Liver (tissue), 9 donors: ENCODE measurements around the gene UBAP2. TPM values are rescaled to one million over a fixed set of nuclear protein-coding genes. Genes with fewer than 3 reads are reported as not detected.

ENCODE experiments used
- DNase-seq: peaks from one replicate; pipeline ENCODE4 v3.0.0-alpha.2; 2017; ENCODE audit warnings: low spot score
- H3K27ac ChIP-seq, 2 donors: one replicate each; pipeline ENCODE4 v1.7.0; 2013; ENCODE audit warnings: inconsistent platforms in 2 of 2, low read length in 2 of 2, control low read depth in 1 of 2, low read depth in 1 of 2, mild to moderate bottlenecking in 1 of 2
- H3K27me3 ChIP-seq, 4 donors: one replicate each; pipeline versions ENCODE4 v1.6.1 to v1.7.0; 2013; ENCODE audit warnings: low read length in 3 of 4, inconsistent platforms in 1 of 4, mild to moderate bottlenecking in 1 of 4, moderate library complexity in 1 of 4; ENCODE audit not compliant: control insufficient read depth in 4 of 4, insufficient read depth in 4 of 4
- H3K36me3 ChIP-seq, 4 donors: one replicate each; pipeline versions ENCODE4 v1.6.1 to v1.7.0; 2013; ENCODE audit warnings: low read length in 3 of 4, mild to moderate bottlenecking in 3 of 4, low read depth in 1 of 4, moderate library complexity in 1 of 4; ENCODE audit not compliant: control insufficient read depth in 4 of 4, insufficient read depth in 3 of 4
- H3K4me1 ChIP-seq, 4 donors: one replicate each; pipeline versions ENCODE4 v1.6.1 to v1.7.0; 2013; ENCODE audit warnings: low read length in 3 of 4, mild to moderate bottlenecking in 3 of 4, moderate library complexity in 1 of 4; ENCODE audit not compliant: control insufficient read depth in 4 of 4, insufficient read depth in 4 of 4
- H3K4me3 ChIP-seq, 3 donors: one replicate each; pipeline versions ENCODE4 v1.6.1 to v1.7.0; 2013; ENCODE audit warnings: low read length in 3 of 3, control low read depth in 1 of 3, low read depth in 1 of 3, mild to moderate bottlenecking in 1 of 3
- H3K9ac ChIP-seq, 2 donors: one replicate each; pipeline ENCODE4 v1.7.0; 2013; ENCODE audit warnings: low read length in 2 of 2, mild to moderate bottlenecking in 2 of 2, moderate library complexity in 2 of 2, control low read depth in 1 of 2, low read depth in 1 of 2
- H3K9me3 ChIP-seq, 4 donors: one replicate each; pipeline versions ENCODE4 v1.6.1 to v1.7.0; 2013; ENCODE audit warnings: low read length in 3 of 4; ENCODE audit not compliant: control insufficient read depth in 4 of 4
- ATF3 ChIP-seq: IDR thresholded peaks from 2 replicates; pipeline ENCODE4 v1.6.1; 2016; ENCODE audit warnings: antibody characterized with exemption
- CTCF ChIP-seq: fragments of 150-350 bp; IDR thresholded peaks from 2 replicates; pipeline ENCODE4 v1.5.1; 2017; ENCODE audit warnings: improper control_type of control experiment, low read depth, low read length; ENCODE audit not compliant: missing input control
- EGR1 ChIP-seq, 2 donors: IDR thresholded peaks; 2 replicates each; pipeline ENCODE4 v1.6.1; 2016 to 2018; ENCODE audit warnings: antibody characterized with exemption in 2 of 2, low read depth in 2 of 2
- FOXA1 ChIP-seq: IDR thresholded peaks from 2 replicates; pipeline ENCODE4 v1.6.1; 2016; ENCODE audit warnings: antibody characterized with exemption
- FOXA2 ChIP-seq: IDR thresholded peaks from 2 replicates; pipeline ENCODE4 v1.6.1; 2016; ENCODE audit warnings: antibody characterized with exemption
- GABPA ChIP-seq, 2 donors: IDR thresholded peaks in 1 of 2; conservative IDR thresholded peaks in 1 of 2; 2 replicates each; pipeline ENCODE4 v1.6.1; 2016; ENCODE audit warnings: antibody characterized with exemption in 2 of 2, mild to moderate bottlenecking in 1 of 2, moderate library complexity in 1 of 2
- HNF4A ChIP-seq, 2 donors: conservative IDR thresholded peaks; 2 replicates each; pipeline ENCODE4 v1.6.1; 2016; ENCODE audit warnings: antibody characterized with exemption in 2 of 2, mild to moderate bottlenecking in 2 of 2
- HNF4G ChIP-seq: IDR thresholded peaks from 2 replicates; pipeline ENCODE4 v1.6.1; 2016; ENCODE audit warnings: antibody characterized with exemption
- JUND ChIP-seq, 2 donors: IDR thresholded peaks; 2 replicates each; pipeline ENCODE4 v1.6.1; 2016; ENCODE audit warnings: antibody characterized with exemption in 2 of 2
- MAX ChIP-seq: IDR thresholded peaks from 2 replicates; pipeline ENCODE4 v1.6.1; 2016; ENCODE audit warnings: antibody characterized with exemption
- NR2F2 ChIP-seq: IDR thresholded peaks from 2 replicates; pipeline ENCODE4 v1.6.1; 2016; ENCODE audit warnings: antibody characterized with exemption
- RAD21 ChIP-seq, 2 donors: IDR thresholded peaks; 2 replicates each; pipeline ENCODE4 v1.6.1; 2016; ENCODE audit warnings: antibody characterized with exemption in 2 of 2, mild to moderate bottlenecking in 2 of 2
- REST ChIP-seq: IDR thresholded peaks from 2 replicates; pipeline ENCODE4 v1.6.1; 2016; ENCODE audit warnings: antibody characterized with exemption, mild to moderate bottlenecking
- RXRA ChIP-seq, 2 donors: IDR thresholded peaks; 2 replicates each; pipeline ENCODE4 v1.6.1; 2017 to 2018; ENCODE audit warnings: antibody characterized with exemption in 2 of 2, mild to moderate bottlenecking in 1 of 2
- SP1 ChIP-seq: IDR thresholded peaks from 2 replicates; pipeline ENCODE4 v1.6.1; 2018; ENCODE audit warnings: antibody characterized with exemption, mild to moderate bottlenecking
- TAF1 ChIP-seq: conservative IDR thresholded peaks from 2 replicates; pipeline ENCODE4 v1.6.1; 2016; ENCODE audit warnings: antibody characterized with exemption, mild to moderate bottlenecking
- YY1 ChIP-seq: IDR thresholded peaks from 2 replicates; pipeline ENCODE4 v1.6.1; 2016; ENCODE audit warnings: antibody characterized with exemption, mild to moderate bottlenecking
- ZBTB33 ChIP-seq: IDR thresholded peaks from 2 replicates; pipeline ENCODE4 v1.6.1; 2016; ENCODE audit warnings: antibody characterized with exemption
- WGBS: extraction: QIAGEN DNeasy Blood & Tissue Kit; methylation state at CpG from one replicate; pipeline ENCODE4 v1.1.7; 2013; 5-methylcytosine and 5-hydroxymethylcytosine counted together
- polyA plus RNA-seq, 2 donors: library from polyadenylated mRNA; stranded (reverse) in 1 of 2; unstranded in 1 of 2; fragments of 200-250 nt in 1 of 2; fragments of >200 nt in 1 of 2; fragmentation: Nextera tagmentation in 1 of 2; extraction: Ambion mirVana in 1 of 2; gene quantifications; one replicate each; pipeline versions ENCODE4 v1.2.1 to v1.2.3, GENCODE V29; 2013 to 2015
- total RNA-seq, 2 donors: library from RNA; depleted of rRNA; stranded (reverse); fragments of >200 nt; gene quantifications; one replicate each; pipeline ENCODE4 v1.2.3, GENCODE V29; 2014
- donor health status: healthy.
- donor health status: healthy.
- donor health status: healthy.
- donor health status: healthy.
- donor health status: healthy.

The UBAP2 gene
- total RNA-seq, result 10 to 100 TPM; 11.1 to 12.6 TPM
- 1 to 10 TPM; 5.4 TPM for polyA plus RNA-seq

- under 1% methylated on average over 70 of the region's 70 CpGs for WGBS
- Histone ChIP-seq H3K36me3 (no peaks in the 10 kb centered on the region), H3K4me1 (peaks cover 0 to 22% (median 19%) of the 10 kb centered on the region in 4 donors), H3K27ac (peak within 1 kb of the TSS; percentile 95 to 98), H3K27me3 (no peaks in the 10 kb centered on the region), H3K9me3 (no peaks in the 10 kb centered on the region), H3K9ac (peak within 1 kb of the TSS; percentile 85 to 89), H3K4me3 (peak within 1 kb of the TSS; percentile 75 to 91 (median 79))
- DNase-seq, result peak; percentile 98
- peak in 1 of 2 donors; percentile 20 for TF ChIP-seq EGR1 (IDR thresholded peaks at IDR 0.05; ENCODE audit: low read depth in 2 of 2)
- no peak for TF ChIP-seq ATF3
- TF ChIP-seq REST, result peak; percentile 58
- no peak for TF ChIP-seq RAD21 (IDR thresholded peaks at IDR 0.05)
- TF ChIP-seq GABPA (IDR thresholded peaks at IDR 0.05 in 1 of 2, conservative IDR thresholded peaks at IDR 0.05 in 1 of 2), result peak in 1 of 2 donors; percentile 36
- peak; percentile 75 for TF ChIP-seq SP1
- TF ChIP-seq YY1, result peak; percentile 83
- peak in 1 of 2 donors; percentile 11 for TF ChIP-seq HNF4A (conservative IDR thresholded peaks at IDR 0.05)
- peak; percentile 39 to 53 for TF ChIP-seq RXRA (IDR thresholded peaks at IDR 0.05)
- TF ChIP-seq TAF1, result peak; percentile 97
- no peak for TF ChIP-seq FOXA2
- no peak for TF ChIP-seq JUND (IDR thresholded peaks at IDR 0.05)
- no peak for TF ChIP-seq CTCF
- no peak for TF ChIP-seq FOXA1
- TF ChIP-seq NR2F2, result no peak
- peak; percentile 34 for TF ChIP-seq ZBTB33
- TF ChIP-seq HNF4G, result no peak
- TF ChIP-seq MAX, result peak; percentile 91
These were observed at the start of gene UBAP2 for GRCh38 chr9:34048727-34049629. Gene UBAP2, minus strand, starts transcription at chr9:34048887. Its CDS starts 31,739 bp downstream, at chr9:34017148.
